ENCODE measurements around the gene PIM3.

PIM3 gene

DNA sequence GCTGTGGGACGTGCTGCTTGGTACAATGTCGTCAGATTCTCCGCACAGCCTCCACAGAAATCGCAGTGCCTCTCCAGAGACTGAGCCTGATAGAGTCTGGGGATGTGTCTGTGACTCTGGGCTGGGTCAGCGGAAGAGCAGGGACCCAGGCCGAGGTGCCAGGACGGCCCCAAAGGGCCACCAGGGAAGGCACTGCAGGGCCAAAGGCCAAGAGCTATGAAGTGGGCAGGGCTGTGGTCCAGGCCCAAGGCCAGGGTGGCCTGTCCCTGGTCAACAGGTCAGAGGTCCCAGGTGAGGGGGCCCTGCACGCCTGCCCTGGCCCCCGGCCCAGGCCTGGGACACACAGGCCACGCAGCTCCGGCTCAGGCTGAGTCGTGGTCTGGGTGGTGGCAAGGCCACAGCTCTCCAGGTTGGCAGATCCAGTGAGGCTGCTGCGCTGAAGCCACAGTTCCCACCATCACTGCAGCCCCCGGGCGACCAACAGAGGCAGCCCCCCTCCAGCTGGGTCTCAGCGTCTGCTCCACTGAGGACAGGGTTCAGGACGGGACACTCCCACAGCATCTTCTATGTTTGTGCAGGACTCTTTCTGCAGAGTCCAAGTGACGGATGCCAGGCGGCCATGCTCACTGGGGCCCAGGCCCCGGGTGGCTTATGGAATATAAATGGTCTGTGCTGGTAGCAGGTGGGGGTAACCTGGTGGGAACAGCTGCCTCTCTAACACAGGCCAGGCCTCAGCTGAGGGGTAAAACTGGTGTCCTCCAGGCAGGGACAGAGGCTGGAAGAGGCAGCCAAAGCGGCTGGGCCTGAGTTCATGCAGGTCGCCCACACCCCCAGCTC lies 4.8 kb upstream of the PIM3 start:
- DNase-seq (ENCODE audit: low read depth in 2 of 2): no peak

DNA sequence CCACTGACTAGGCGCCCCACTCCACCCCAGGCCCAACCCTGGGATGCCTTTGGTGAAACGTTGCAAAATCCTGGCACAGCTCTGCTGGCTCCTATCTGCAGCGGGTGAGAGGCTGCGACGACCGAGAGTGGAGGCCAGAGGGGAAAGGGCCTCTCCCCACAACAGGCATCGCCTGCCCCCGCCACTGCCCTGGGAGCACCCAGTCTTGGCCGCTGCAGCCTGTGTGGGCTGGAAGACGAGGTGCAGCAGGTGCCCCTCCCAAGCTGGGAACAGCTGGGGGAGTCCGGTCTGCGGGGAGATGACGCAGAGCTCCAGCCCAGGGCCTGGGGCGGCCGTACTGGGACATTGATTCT lies 4.2 kb upstream of the PIM3 start:
- no peak for DNase-seq (ENCODE audit: low read depth in 2 of 2)

DNA sequence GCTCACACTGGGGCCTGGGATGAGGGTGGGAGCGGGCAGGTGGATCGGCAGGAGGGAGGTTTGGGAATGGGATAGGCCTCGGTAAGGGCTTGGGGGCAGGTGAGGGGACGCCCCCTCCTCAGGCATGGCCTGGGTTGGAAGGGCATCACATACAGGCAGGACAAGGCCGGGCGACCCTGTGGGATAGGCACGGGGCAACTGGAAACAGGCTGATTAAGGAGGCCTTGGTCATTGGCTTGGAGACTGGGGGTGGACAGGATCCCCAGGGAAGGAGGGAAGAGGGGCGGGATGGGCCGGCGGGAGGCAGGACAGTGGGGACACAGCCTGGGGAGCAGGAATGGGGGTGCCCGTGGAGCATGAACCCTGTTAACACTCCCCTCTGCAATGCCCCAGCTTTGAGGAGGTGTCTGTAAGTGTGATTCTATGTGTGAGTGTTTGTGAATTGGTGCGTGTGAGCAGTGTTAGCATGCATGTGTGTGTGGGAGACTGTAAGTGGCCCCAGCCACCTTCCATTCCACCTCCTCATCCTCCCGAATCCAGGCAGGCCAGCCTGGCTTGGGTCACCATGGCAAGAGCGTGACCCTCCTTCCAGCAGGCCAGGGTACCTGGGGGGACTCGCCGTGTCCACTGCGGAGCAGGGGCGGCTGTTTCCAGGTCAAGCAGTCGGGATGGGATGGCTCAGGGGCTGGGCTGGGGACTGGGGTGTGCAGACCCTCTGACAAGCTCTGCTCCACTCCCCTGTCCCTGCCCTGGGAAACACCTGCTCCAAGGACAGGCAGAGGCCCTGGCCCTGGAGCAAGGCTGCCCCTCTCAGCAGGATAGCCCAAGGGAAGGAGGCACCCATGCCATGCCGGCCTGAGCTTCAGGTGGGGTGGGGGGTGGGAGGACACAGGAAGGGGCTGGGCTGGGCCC lies 3.4 kb upstream of the PIM3 start:
- DNase-seq (ENCODE audit: low read depth in 2 of 2): no peak

DNA sequence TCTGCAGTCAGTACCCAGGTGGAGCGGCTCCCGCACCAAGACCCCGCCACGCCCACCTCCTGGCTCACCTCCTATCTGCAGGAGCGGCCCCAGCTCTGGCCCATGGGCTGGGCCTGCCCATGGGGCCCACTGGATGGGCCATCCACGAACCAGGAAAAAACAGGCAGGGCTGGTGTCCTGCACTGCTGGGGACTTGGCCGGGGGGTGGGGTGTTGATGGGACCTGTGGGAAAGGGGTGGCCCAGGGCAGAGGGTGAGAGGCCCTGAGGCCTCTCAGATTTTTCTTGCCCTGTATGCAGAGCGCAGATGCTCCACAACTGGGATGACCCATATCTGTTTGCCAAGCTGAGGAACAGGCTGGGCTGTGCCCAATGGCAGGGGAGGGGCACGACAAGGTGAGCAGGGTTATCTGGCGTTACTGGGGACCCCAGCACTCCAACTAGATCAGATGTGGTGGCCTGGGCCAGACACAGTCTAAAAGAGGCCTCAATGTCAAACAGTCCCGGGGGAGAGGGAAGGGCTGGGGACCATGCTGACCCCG lies 2.7 kb upstream of the PIM3 start:
- no peak for DNase-seq (ENCODE audit: low read depth in 2 of 2)

DNA sequence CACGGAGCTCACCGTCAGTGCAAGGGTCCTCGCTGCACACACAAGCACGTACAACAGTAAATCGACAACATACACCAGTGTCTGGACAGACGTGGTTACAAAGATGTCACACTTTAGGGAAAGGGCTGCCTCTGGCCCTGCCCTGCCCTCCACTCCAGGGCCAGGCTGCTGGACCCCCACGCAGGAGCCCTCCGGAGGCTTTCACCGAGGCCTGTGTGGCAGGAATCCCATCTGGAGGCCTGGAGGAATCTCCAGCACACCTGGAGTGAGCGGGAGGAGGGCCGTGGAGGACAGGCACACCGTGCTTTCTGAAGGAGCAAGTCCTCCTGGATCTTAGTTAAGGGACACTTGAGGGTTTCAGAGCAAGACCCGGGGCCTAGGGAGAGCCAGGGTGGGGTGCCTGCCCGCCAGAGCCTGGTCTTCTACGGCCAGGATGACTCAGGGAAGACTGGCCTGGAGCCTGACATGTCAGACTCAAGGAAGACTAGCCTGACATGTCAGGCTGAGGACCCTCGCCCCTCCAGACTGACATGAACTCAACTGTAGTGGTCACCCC lies 2.1 kb upstream of the PIM3 start:
- DNase-seq (ENCODE audit: low read depth in 2 of 2): no peak

DNA sequence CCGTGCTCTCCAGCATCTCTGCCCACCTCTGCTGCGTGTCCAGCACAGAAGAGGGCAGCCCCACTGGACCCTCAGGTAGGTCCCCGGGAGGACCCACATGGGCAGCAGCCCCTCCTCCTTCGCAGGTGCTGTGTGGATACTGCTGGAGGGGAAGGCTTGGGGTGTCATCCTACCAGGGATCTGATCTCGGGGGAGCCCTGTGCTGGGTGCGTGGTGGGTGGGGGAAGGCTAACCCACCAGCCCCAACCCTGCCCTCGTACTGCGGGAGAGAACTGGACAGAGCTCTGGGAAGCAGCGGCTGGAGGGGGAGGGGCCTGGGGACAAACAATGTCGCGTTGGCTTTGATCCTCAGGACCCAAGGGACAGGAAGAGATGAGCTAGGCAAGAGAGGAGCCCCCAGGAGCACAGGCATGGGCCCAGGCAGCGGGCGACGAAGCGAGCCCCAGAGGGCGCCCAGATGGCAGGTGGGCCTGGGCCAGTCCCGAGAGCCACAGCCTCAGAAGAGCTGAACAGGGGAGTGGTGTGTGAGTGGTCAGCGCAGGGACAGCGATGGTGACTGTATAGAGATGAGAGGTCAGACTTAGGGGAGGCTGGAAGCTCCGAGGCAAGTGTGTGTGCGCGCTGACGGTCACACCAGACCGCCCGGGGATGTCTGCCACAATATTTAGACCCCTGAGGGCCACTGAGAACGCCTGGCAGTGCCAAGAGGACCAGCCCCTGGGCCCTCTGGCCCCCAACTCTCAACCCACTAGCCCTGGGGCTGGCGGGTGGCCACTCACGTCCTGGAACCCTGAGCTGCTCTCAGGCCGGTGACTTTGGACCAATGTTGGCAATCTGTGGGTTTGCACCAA lies 1.4 kb upstream of the PIM3 start:
- DNase-seq (ENCODE audit: low read depth in 2 of 2): no peak

DNA sequence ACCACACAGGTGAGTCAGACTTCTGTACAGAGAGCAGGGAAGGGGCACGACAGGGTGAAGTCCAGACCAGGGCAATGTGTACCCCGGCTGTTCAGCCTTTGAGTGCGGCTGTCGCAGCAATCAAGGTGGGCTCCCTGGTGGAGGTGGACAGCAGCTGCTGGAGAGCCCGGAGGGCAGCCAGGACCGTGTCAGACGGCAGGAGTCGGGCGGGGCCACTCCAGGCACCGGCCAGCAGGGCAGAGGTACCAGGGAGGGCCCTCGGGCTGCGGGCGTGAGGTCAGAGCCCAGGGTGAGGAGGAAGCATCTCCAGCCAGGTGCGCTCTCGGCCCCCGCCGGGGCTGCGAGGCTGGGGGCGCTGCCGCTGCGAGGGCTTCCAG lies 802 bp upstream of the PIM3 start:
- no peak for DNase-seq (ENCODE audit: low read depth in 2 of 2)

DNA sequence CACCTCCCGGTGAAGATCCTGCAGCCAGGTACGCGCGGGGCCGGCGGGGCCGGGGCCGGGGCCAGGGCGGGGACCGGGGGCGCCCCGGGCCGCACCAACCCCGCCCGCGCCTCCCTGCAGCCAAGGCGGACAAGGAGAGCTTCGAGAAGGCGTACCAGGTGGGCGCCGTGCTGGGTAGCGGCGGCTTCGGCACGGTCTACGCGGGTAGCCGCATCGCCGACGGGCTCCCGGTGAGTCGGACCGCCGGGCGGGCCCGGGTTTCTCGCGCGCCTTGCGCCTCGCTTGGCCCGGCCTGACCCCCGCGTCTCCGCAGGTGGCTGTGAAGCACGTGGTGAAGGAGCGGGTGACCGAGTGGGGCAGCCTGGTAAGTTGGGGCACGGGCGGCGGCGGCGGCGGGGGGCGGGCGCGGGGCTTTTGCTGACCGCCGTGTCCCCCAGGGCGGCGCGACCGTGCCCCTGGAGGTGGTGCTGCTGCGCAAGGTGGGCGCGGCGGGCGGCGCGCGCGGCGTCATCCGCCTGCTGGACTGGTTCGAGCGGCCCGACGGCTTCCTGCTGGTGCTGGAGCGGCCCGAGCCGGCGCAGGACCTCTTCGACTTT lies 531 bp downstream of the PIM3 start:
- no peak for DNase-seq (ENCODE audit: low read depth in 2 of 2)

DNA sequence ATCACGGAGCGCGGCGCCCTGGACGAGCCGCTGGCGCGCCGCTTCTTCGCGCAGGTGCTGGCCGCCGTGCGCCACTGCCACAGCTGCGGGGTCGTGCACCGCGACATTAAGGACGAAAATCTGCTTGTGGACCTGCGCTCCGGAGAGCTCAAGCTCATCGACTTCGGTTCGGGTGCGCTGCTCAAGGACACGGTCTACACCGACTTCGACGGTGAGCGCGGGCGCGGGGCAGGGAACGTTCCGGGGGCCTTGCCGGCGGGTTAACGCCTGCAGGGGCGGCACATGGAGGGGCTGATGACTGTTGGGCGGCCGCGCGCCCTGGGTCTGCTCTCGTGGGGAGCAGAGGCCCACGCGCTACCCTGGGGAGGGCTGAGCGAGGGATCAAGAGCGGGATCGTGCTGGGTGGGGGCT lies 1.0 kb downstream of the PIM3 start:
- DNase-seq (ENCODE audit: low read depth in 2 of 2): no peak

DNA sequence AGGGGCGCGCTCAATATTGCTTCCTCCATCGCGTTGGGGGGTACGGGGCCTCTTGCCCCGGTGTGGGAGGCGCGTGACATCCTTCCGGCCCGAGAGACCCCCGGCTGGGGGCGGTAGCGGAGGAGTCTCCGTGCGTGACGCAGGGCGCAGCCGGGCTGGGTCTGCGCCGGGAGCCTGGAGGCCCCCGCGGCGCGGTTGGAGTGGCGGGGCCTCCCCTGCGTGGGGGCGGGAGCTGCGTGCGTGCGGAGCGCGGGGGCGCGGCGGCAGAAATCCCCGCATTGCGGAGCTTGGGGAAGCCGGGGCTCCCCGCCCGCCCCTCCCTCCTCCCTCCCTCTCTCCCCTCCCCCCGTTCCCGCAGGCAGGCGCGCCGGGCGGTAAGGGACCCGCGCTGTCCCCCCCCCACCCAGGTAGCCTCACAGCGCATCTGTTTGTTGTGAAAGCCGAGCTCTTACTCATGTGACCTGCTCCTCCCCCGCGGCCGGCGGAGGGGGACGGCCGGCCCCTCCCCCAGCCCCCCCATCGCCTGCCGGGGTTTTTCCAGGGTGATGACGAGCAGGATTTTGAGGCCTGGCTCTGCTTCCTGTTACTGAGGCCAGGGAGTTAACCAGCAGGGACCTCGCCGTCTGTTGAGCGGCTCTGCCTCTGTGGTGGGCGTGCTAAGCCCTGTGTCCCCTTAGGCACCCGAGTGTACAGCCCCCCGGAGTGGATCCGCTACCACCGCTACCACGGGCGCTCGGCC lies 1.6 kb downstream of the PIM3 start:
- peak; percentile 77 to 85 for DNase-seq (ENCODE audit: low read depth in 2 of 2)

DNA sequence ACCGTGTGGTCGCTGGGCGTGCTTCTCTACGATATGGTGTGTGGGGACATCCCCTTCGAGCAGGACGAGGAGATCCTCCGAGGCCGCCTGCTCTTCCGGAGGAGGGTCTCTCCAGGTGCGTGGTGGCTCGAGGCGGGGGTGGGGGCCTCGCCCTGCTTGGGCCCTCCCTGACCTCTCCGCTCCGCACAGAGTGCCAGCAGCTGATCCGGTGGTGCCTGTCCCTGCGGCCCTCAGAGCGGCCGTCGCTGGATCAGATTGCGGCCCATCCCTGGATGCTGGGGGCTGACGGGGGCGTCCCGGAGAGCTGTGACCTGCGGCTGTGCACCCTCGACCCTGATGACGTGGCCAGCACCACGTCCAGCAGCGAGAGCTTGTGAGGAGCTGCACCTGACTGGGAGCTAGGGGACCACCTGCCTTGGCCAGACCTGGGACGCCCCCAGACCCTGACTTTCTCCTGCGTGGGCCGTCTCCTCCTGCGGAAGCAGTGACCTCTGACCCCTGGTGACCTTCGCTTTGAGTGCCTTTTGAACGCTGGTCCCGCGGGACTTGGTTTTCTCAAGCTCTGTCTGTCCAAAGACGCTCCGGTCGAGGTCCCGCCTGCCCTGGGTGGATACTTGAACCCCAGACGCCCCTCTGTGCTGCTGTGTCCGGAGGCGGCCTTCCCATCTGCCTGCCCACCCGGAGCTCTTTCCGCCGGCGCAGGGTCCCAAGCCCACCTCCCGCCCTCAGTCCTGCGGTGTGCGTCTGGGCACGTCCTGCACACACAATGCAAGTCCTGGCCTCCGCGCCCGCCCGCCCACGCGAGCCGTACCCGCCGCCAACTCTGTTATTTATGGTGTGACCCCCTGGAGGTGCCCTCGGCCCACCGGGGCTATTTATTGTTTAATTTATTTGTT lies 2.4 kb downstream of the PIM3 start:
- DNase-seq (ENCODE audit: low read depth in 2 of 2): no peak

DNA sequence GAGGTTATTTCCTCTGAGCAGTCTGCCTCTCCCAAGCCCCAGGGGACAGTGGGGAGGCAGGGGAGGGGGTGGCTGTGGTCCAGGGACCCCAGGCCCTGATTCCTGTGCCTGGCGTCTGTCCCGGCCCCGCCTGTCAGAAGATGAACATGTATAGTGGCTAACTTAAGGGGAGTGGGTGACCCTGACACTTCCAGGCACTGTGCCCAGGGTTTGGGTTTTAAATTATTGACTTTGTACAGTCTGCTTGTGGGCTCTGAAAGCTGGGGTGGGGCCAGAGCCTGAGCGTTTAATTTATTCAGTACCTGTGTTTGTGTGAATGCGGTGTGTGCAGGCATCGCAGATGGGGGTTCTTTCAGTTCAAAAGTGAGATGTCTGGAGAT lies 3.1 kb downstream of the PIM3 start:
- no peak for DNase-seq (ENCODE audit: low read depth in 2 of 2)

DNA sequence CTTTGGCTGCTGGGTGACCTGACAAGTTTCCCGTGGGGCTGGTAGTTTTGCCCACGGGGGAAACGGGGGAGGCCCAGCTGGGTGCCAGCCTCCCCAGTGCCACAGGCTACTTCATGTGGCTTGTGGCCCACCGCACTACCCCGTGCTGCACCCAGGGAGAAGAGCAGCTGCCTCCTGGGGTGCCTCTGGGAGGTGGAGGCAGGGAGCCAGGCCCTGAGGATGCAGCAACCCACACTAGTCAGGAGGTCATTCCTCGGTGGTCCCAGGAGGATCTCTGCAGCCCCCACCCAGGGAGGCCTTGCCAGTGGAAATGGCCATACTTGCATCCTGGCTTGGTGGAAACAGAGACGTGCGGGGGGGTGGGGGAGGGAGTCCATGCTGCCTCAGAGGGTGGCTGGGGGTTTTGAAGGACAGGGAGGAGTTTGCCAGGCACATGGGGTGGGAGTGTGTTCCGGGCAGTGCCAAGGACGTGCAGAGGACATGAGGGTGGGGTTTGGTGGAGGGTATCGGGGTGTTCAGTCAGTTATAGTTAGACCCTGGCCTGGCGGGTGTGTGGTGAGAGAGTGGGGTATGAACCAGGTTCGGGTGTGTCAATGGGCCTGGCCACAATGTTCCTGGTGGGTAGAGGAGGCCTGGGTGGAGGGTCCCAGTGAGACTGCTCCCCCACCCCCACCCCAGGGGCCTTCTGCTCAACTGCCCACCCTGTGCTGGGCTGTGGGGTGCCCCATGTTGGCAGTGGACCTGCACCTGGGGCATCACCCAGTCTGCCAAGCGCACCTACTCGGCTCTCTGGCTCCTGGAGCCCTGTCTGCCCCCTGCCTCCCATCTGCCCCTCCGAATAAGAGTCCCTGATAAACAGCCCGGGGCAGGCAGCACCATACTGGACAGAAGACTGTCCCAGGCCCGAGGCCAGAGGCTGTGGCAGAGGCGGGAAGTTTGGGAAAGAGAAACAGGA lies 3.8 kb downstream of the PIM3 start:
- no peak for DNase-seq (ENCODE audit: low read depth in 2 of 2)

DNA sequence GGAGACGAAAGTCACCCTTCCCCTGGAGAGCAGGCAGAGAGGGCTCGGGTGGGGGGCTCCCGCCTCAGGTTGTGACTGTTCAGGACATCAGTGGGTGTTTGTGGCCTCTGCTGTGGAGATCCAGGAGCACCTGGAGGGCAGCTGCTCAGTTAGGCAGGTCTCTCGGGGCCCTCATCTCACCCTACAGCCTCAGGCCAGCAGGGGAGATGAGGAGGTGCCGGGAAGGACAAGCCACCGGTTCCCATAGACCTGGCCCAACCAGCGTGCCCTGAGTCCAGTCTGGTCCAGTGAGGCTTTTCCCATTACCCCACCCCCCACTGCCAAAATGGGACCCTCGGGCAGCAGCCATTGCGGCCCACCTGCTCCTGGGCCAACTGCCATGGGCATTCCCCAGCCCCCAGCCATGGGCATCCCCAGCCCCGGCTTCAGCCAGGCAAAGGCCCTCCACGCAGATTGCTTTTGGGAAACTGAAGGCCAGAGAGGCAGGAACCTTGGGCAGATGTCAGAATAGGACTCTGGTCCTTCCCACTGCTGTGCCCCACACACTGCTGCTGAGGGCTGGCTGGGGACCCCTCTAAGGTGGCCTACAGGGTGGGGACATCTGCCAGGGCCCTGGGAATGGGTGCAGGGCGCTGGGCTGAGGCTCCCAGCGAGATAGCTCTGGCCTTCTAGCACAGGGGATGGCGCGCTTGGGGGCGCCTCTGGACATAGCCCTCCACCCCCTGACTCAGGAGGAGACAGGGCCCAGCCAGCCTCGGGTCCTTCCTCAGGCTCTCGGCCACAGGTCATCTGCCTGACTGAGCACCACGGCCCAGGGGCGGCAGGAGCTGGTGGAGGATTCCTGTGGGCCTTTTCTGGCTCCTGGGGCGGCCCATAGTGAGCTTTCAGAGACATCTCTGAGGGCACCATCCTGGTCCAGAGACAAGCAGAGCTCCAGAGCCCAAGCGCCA lies 4.8 kb downstream of the PIM3 start:
- DNase-seq (ENCODE audit: low read depth in 2 of 2): no peak

DNA sequence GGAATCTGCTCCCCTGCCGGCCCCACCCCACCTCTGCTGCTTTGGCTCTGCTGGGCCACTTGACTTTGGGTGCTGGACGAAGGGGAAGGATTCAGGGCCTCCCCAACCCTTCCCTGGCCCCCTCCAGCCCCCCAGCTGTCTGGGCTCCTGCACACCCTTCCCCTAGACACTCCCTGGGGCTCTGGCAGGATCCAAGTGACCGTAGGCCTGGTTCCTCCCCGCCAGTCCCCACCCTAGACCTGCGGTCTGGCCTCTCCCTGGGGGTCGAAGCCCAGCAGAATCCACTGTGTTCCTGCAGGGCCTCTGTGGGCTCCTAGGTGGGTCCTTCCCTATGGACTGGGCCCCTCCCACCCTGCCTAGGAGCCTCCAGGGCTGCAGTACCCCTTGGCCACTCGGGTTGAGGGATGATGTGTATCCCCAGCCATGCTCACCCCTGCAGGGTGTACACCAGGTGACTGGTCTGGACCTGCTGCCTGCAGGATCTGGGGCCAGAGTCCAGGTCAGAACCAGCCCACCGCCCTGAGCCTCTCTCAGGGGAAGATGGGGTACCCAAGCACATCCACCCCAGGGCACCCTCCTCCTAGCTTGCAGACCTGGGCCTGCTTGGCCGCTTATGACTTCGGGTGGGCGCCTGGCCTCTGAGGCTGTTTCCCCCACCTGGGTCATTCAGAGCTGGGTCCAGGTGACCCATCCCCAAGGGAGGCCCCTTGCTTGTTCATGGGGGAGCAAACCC lies 5.6 kb downstream of the PIM3 start:
- no peak for DNase-seq (ENCODE audit: low read depth in 2 of 2)

Data from stimulated activated CD8-positive, alpha-beta memory T cell treated with anti-CD3 and anti-CD28 coated beads, Interleukin-7, amount 100 ng/mL, for 4 hours (primary cell).